Activated CD4-positive, alpha-beta T cell treated with anti-CD3 and anti-CD28 coated beads for 4 hours (primary cell): ENCODE data around the gene BAIAP3.

Experiments used
- DNase-seq, 2 donors: peaks; one replicate each; pipeline ENCODE4 v3.0.0-alpha.2; 2020

The BAIAP3 gene

DNA sequence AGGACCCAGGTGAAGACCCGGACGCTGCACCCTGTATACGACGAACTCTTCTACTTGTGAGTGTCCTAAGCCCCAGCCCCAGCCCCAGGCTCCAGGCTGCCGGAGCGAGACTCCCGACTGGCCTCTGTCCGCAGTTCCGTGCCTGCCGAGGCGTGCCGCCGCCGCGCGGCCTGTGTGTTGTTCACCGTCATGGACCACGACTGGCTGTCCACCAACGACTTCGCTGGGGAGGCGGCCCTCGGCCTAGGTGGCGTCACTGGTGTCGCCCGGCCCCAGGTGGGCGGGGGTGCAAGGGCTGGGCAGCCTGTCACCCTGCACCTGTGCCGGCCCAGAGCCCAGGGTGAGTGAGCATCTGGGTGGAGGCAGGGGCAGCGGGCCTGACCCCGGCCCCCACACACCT is 14.5 kb downstream of the BAIAP3 start:
- no peak for DNase-seq

DNA sequence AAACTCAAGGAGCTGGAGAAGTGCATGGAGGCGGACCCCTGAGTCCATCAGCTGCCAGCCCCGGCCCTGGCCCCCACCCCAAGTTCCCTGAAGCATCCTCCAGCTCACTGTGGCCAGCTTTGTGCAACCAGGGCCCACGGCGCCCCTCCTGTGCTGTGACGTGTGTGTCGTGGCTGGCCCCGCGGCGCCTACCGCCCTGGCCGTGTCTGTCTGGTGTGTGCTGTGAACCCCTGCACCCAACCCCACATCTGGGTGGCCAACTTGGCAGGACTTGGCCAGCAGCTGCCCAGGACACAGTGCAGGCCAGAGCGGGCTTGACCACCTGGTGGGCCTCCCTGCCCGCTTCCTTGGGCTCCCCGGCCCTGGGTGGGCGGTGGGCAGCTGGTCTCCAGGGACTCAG is 15.0 kb downstream of the BAIAP3 start:
- no peak for DNase-seq

DNA sequence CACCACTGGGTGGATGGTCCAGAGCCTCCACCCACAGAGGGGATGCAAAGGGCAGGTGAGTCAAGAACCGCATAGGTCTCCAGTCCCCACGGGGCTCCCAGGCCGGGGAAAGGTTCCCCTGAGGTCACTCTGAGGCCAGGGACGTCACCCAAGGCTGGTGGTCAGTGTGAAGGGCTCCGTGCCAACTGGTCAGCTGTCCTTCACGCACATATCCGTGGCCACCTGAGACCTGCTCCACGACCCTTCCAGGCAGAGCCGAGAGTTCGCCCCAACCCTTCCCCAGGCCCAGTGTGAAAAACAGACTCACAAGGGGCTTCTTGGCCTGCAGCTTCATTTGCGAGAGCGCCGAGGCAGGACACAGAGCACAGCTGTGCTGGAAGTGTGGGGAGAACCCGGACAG is 15.5 kb downstream of the BAIAP3 start:
- DNase-seq = no peak

DNA sequence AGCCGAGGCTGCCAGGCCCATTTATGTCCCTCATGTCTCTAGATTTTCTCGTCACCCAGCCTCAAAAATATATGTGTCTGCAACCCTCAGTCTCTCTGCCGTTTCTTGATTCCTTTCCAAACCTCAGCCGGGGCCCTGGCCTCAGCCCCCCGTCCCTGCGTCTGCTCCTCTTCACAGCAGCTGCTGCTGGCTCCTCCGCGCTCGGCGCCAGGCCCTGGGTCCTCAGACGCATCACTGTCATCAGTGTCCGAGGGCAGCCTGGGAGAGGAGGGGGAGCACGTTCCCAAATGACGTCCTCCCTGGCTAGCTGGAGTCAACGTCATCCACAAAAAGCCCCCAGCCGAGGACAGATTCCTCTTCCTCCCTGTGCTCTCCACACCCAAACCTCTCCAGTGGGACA is 15.9 kb downstream of the BAIAP3 start:
- DNase-seq = no peak

DNA sequence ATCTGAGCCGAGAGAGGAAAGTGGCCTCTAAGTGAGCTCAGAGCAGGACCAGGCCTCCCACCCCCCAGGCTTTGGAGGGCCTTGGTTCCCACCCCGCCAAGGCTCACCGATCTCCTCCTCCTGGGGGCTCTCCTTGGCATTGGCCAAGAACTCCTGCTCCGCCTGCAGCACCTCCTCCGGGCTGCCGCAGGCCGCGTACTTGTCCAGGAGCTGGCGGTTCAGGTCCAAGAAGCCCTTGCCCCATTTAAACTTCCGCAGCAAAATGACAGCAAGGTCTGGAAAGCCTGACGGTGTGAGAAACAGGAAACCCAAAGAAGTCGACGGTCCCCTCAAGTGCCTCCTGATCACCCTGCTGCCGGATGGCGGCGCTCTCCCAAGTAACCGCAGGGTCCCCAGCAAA is 16.5 kb downstream of the BAIAP3 start:
- DNase-seq = no peak

DNA sequence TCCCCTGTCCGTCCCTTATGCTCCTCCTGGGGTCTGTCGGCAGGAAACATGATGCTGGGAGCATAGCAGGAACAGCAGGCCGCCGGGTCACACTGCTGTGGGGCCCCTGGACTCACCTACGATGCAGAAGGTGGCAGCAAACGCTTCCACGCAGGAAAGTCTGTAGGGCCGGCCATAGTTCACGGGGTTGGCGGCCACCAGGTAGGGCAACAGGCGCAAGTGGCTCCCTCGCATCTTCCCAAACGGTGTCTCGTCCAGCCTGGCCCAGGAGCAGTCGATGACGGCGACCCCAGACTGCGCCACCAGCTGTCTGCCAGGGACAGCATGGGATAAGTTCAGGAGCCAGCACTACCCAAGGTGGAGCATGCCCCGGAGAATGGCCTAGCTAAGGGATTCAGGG is 17.2 kb downstream of the BAIAP3 start:
- no peak for DNase-seq

DNA sequence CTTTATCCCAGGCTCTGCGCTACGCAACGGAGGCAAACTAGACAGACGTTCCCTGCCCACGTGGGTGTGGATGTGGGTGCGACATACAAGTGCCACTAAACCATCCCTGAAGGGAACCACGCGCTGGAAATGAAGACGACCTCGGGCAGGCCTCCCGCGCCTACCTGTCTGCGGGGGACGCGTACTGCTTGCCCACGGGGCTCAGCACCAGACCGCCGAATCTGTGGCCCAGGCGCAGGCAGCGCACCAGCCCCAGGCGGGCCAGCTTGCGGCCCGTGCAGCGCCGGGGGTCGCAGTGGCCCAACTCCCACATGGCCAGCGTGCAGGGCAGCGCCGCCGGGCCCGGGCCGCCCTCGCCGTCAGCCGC is 17.8 kb downstream of the BAIAP3 start:
- DNase-seq = peak in 1 of 2 donors; percentile 34

DNA sequence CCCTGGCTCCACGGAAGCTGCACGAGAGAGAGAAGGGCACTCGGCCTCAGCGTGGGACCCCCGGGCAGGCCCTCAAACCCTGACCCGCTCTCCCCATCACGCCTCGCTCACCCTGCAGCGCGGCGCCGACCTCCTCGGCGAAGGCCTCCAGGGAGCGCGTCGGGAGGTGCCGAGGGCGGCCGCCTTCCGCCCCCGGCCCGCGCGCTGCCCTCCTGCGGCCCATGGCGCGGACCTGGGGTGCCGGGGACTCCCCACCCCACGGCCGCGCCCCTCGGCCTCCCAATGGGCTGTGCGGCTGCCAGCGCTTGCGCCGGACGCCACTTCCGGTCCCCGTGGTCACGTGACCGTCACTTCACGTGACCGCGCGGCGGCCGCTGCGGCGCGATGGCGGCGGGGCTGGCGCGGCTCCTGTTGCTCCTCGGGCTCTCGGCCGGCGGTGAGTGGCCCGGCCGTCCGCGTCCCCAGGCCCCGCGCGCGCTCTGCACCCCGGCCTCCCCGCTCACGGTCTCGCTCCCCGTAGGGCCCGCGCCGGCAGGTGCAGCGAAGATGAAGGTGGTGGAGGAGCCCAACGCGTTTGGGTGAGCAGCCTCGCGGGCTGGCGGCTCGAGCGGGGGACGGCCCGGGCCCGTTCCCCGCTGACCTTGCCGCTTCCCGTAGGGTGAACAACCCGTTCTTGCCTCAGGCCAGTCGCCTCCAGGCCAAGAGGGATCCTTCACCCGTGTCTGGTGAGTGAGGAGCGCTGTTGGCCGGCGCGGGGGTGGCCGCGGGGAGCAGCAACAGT is 18.3 kb downstream of the BAIAP3 start, which contains the start of the genes GNPTG and TSR3:
Gene GNPTG (plus strand): TSS at position 350 of the 781 bp plus-strand sequence. CDS start 35 bp downstream, at position 385.
Gene TSR3 (minus strand): TSS at position 297 of the 781 bp plus-strand sequence. CDS start 74 bp downstream, at position 223.
- DNase-seq = peak; percentile 77 to 81

DNA sequence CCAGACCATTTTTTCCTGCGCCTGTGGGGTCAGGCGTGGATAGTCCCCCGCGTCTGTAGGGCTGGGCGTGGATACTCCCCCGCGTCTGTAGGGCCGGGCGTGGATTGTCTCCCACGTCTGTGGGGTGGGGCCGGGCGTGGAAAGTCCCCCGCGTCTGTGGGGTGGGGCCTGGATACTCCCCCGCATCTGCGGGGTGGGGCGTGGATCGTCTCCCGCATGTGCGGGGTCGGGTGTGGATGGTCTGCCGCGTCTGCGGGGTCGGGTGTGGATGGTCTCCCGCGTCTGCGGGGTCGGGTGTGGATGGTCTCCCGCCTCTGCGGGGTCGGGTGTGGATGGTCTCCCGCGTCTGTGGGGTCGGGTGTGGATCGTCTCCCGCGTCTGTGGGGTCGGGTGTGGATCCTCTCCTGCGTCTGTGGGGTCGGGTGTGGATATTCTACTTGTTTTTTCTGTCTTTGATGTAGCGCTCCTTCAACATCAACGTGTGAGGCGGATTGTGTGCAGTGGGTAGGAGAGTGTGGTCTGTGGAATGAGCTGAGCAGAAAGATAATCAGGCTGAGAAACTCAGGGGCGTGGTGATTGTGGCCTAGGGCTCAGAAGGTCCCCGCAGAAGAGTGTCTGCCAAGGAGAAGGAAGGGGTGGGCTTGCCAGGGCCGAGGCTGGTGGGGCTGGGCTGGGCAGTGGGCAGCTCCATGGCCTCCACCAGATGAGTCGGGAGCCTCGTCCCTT is 21.5 kb downstream of the BAIAP3 start:
- no peak for DNase-seq

DNA sequence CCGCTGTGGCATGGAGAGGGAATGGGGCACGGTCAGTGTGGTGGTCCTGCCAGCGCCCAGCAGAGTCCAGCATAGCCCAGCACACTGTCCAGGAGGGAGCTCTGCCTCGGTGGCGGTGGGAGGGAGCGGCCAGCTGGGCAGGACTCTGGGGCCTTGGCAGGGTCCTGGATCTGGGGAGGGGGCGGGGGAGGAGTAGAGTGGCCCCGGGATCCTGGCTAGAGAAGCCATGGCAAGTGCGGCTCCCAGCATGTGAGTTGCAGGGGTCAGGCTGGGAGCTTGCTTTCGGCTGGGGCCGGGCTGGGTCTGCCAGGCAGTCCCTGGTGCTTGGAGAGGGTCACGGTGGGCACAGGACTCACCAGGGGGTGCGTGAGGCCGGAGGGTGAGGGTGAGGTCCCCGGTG is 22.1 kb downstream of the BAIAP3 start:
- no peak for DNase-seq

DNA sequence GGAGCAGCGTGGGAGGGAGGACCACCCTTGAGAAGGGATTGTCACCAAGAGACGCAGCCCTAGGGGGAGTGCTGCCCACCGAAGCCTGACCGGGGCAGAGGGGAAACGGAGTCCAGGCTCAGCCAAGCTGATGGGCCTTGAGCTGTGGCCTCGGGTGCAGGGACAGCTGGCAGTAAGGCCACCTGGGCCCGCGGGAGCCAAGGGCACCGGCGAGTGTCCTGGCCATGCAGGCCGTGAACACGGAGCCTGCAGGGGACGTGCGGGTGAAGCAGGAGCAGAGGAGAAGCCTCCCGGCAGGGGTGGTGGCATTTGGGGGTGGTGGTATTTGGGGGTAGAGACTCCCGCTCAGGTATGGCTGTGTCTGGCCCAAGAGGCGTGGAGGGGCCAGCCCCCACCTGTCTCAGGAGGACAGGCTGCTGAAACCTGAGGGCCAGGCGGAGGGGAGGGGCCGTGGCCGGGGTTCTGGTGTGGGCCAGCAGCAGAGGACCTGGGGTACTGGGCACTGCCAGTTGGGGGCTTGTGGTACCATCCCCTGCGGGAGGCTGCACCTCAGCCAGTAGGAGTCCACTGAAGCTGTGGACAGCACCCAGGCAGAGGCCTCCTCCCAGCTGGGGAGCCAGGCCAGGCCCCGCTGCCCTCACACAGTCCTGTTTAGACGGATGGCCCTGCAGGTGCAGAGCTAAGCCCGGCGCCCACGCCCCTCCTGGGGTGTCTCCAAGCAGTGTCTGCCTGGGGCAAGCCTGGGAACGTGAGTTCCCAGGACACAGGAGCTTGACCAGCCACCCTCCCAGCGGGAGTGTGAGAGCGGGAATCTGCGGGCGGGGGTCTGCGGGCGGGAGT is 22.8 kb downstream of the BAIAP3 start:
- DNase-seq = no peak

DNA sequence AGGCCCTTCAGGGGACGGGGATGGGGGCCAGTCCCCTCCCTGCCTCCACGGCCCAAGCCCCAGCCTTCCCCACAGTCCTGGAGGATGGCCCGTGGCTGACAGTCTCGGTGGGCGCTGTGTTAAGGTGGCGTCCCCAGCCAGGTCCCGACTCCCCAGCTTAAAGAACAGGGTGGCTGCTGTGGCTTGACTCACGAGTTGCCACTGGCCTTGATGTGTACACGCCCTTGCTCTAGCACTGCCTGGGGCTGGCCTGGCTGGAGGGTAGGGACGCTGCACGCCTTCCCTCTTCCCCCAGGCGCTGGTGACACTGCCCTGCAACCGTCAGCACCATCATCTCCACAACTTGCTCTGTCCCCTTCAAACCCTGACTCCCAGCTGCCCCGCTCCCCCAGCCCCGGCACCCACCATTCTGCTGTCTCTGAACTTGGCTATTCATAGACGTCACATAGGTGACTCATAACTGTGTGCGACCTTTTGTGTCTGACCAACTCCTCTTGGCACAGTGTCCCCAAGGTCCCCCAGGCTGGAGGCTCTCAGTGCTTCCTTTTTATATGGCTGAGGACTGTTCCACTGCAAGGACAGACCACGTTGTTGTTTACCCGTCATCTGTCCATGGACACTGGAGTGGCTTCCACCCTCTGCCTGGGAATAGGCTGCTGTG is 24.6 kb downstream of the BAIAP3 start:
- DNase-seq = no peak

DNA sequence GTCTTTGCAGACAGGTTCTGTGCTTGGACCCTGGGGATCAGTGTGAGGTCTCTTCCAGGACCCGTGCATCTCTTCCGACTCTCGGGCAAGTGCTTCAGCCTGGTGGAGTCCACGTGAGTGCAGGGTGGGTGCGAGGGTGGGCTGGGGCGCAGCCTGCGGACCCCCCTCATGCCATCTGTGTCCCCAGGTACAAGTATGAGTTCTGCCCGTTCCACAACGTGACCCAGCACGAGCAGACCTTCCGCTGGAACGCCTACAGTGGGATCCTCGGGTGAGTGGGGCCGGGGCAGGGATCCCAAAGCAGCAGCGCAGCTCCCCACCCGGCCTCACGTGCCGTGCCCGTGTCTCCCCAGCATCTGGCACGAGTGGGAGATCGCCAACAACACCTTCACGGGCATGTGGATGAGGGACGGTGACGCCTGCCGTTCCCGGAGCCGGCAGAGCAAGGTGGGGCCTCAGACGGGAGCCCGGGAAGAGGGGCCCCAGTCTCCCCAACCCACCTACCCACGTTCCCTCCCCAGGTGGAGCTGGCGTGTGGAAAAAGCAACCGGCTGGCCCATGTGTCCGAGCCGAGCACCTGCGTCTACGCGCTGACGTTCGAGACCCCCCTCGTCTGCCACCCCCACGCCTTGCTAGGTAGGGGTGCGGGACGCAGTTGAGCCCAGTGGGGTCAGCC is 28.4 kb downstream of the BAIAP3 start:
- no peak for DNase-seq

DNA sequence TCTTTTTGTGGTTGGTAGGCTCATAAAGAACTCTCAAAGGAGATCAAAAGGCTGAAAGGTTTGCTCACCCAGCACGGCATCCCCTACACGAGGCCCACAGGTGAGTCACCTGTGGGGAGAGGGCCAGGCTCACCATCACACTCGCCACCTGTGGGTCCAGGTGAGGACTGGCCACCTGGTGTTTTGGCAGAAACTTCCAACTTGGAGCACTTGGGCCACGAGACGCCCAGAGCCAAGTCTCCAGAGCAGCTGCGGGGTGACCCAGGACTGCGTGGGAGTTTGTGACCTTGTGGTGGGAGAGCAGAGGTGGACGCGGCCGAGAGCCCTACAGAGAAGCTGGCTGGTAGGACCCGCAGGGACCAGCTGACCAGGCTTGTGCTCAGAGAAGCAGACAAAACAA is 29.4 kb downstream of the BAIAP3 start:
- no peak for DNase-seq

DNA sequence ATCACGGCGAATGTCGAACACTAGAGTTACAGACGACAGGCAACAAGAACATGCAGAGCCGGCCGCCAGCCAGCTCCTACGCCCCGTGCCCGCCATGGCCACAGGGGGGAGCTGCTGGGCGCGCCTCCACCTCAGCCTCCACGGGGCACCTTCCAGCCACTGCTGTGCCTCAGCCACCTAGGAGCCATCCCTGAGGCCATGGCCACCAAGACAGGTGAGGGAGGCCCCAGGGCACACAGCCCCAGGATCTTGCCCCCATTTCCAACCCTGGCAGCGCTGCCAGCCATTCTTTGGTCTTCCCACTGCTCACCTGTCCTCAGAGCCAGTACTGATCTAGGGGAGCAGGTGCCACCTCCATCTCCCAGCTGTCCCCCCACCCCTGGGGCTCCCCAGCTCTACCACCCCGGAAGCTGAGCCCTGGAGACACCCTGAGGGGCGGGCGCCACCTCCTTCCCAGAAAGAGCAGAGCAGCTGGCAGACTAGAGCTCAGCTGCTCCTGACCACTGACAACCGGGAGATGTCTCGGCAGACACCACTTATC is 30.1 kb downstream of the BAIAP3 start:
- DNase-seq = peak; percentile 67 to 69

DNA sequence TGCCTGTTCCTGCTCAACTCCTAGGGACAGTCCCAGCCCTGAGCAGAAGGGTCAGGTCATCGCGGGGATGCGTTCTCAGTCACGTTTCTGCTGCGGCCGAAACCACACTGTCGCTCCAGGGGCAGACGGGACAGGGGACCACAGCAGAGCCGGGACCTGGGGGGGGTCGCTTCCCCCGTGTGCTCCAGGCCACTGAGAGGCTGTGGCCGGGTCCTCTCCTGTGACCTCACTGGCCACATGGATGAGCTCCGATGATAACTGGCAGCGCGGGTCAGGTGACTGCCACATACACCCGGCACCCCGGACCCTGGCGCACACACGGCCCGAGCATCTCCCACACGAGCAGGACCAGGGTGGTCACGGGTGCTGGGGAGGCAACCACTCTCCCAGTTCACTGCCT is 31.1 kb downstream of the BAIAP3 start:
- DNase-seq = no peak

DNA sequence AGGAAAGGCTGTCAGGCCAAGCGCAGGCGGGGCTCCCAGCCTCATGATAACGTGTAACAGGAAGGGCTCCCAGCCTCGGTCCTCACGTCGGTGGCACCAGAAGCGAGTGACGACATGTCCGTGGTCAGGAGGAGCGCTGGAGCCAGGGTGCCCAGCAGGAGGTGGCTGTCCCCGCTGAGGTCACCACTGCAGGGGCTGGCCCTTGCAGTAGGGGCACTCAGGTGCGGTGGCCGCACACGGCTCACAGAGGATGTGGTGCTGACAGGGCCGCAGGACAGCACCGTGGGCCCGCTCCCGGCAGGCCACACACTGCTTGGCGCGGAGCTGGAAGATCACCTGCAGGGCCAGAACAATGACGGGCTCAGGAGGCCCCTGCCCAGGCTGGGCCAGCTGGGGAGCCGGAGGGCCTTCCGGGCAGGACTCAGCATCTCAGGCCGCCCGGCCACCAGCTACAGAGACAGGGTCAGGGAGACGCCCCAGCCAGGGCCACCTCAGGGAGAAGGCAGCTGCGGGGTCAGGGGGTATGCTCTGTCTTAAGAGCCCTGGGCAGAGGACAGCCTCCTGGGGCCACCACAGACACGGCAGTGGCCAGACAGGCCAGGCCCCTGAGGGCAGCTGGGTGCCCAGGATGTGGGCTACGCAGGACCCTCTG is 32.7 kb downstream of the BAIAP3 start:
- no peak for DNase-seq

DNA sequence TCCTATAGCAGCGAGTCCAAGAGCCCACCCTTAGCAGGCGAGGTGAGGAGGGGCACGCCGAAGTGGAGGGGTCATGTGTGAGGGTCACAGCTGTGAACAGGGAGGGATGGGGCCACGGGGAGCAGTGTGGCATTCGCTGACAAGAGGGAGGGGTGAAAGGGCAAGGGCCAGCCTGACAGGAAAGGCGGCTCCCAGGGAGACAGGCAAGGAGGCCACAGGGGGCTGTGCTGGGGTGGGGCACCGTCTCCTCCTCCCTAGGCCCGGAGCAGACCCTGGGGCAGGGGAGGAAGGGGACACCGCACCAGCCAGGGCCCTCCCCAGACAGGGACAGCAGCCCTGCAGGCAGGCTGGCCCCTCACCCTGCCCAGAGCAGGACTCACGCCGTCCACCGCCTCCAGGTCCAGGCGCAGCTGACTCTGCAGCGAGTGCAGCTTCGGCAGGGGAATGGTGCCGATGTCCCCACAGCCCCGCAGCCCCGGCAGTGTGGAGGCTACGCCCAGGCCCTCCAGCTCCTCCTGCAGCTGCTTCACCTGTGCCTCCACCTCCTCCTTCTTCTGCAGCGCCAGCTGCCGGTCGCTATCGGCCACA is 33.4 kb downstream of the BAIAP3 start:
- DNase-seq = no peak

DNA sequence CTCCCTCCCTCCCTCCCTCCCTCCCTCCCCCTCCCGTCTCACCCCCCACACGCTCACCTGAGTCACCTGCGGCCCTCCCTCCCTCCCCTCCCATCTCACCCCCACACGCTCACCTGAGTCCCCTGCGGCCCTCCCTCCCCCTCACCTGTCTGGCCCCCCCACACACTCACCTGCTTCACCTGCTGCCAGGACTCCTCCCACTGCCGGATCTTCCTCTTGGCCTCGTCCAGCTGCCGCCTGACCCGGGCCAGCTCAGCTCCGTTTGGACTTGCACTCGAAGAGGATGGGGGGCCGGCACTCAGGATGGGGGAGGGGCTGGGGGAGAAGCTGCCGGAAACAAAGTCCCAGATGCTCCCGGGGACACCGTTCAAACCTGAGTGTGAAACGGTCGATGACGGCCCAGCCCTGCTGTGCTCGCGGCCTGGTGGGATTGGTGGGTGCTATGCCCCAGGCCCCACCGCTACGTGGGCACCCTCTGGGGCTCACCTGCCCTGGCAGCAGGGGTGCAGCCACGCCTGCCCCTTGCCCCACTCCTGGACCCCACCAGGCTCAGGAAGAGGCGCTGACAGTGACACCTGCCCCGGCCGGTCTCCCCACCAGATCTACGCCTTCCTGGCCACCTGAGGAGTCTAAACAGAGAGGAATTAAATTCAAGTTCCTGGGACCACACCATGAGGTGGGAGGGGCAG is 34.2 kb downstream of the BAIAP3 start:
- no peak for DNase-seq
